GM12878 (cell line): ENCODE data around the gene BMI1. TPM values are rescaled to one million over a fixed set of nuclear protein-coding genes. Genes with fewer than 3 reads are reported as not detected.

ENCODE experiments used
- ASH2L ChIP-seq: fragments of 300-600, 200-600 bp; sonication (generic); IDR thresholded peaks from 2 replicates; pipeline ENCODE4 v1.6.1; 2017; ENCODE audit warnings: low read depth, mild to moderate bottlenecking, borderline replicate concordance
- BMI1 ChIP-seq: fragments of 450-650 bp; IDR thresholded peaks from 2 replicates; pipeline ENCODE4 v1.6.1; 2016; ENCODE audit warnings: mild to moderate bottlenecking, moderate library complexity, borderline replicate concordance
- CHD2 ChIP-seq: IDR thresholded peaks from 2 replicates; pipeline ENCODE4 v1.6.1; 2011; ENCODE audit warnings: low read depth, low read length, improper control_type of control experiment, borderline replicate concordance
- CREB1 ChIP-seq: IDR thresholded peaks from 2 replicates; pipeline ENCODE4 v1.6.1; 2012; ENCODE audit warnings: low read depth, mild to moderate bottlenecking, inconsistent platforms
- E2F8 ChIP-seq: fragments of 450-650 bp; IDR thresholded peaks from 2 replicates; pipeline ENCODE4 v1.6.1; 2018; ENCODE audit warnings: mild to moderate bottlenecking, low read depth, moderate library complexity; ENCODE audit not compliant: partially characterized antibody
- FOS ChIP-seq: IDR thresholded peaks from 3 replicates; pipeline ENCODE4 v1.6.1; 2011; ENCODE audit warnings: borderline replicate concordance; ENCODE audit not compliant: insufficient read length; ENCODE audit errors: extremely low read depth
- GABPA ChIP-seq: IDR thresholded peaks from 2 replicates; pipeline ENCODE4 v1.6.1; 2014; ENCODE audit warnings: antibody characterized with exemption, low read depth, mild to moderate bottlenecking, inconsistent platforms
- GATAD2B ChIP-seq: fragments of 450-650 bp; conservative IDR thresholded peaks from 2 replicates; pipeline ENCODE4 v1.6.1; 2017; ENCODE audit warnings: low read depth, mild to moderate bottlenecking, moderate library complexity
- HSF1 ChIP-seq: fragments of 150-350 bp; IDR thresholded peaks from 2 replicates; pipeline ENCODE4 v1.6.1; 2014; ENCODE audit warnings: mild to moderate bottlenecking, low read depth, low read length
- NFYA ChIP-seq: IDR thresholded peaks from 2 replicates; pipeline ENCODE4 v1.6.1; 2011; ENCODE audit warnings: low read depth, mild to moderate bottlenecking, low read length, improper control_type of control experiment, borderline replicate concordance
- NR2F1 ChIP-seq: fragments of 450-650 bp; conservative IDR thresholded peaks from 2 replicates; pipeline ENCODE4 v1.6.1; 2017; ENCODE audit warnings: mild to moderate bottlenecking
- PAX8 ChIP-seq: fragments of 450-650 bp; IDR thresholded peaks from 2 replicates; pipeline ENCODE4 v1.6.1; 2017; ENCODE audit warnings: mild to moderate bottlenecking, moderate library complexity
- POLR2AphosphoS5 ChIP-seq: IDR thresholded peaks from 2 replicates; pipeline ENCODE4 v1.6.1; 2011; ENCODE audit warnings: mild to moderate bottlenecking, low read length, inconsistent platforms
- SIX5 ChIP-seq: IDR thresholded peaks from 2 replicates; pipeline ENCODE4 v1.6.1; 2011; ENCODE audit warnings: mild to moderate bottlenecking, low read depth, low read length, moderate library complexity; ENCODE audit not compliant: severe bottlenecking
- SMARCA5 ChIP-seq: fragments of 450-650 bp; IDR thresholded peaks from 2 replicates; pipeline ENCODE4 v1.6.1; 2017; ENCODE audit warnings: mild to moderate bottlenecking
- SMC3 ChIP-seq: IDR thresholded peaks from 2 replicates; pipeline ENCODE4 v1.6.1; 2011; ENCODE audit warnings: low read length, improper control_type of control experiment, borderline replicate concordance
- TCF12 ChIP-seq: IDR thresholded peaks from 2 replicates; pipeline ENCODE4 v1.6.1; 2011; ENCODE audit warnings: low read depth, mild to moderate bottlenecking, low read length
- ZNF207 ChIP-seq: fragments of 450-650 bp; IDR thresholded peaks from 2 replicates; pipeline ENCODE4 v1.6.1; 2014; ENCODE audit warnings: antibody characterized with exemption, mild to moderate bottlenecking, borderline replicate concordance
- ZNF217 ChIP-seq: fragments of 450-650 bp; IDR thresholded peaks from 2 replicates; pipeline ENCODE4 v1.6.1; 2017; ENCODE audit warnings: antibody characterized with exemption, mild to moderate bottlenecking
- polyA plus RNA-seq, 11 experiments: library from polyadenylated mRNA; depleted of rRNA in 4 of 11; unstranded in 6 of 11; stranded (reverse) in 5 of 11; fragments of >200 nt; fragmentation: Nextera tagmentation in 4 of 11; fragmentation: Illumina TruSeq in 1 of 11; extraction: Ambion mirVana in 4 of 11; extraction: Trizol in 1 of 11; gene quantifications; 1 replicate in 1 of 11; 2 replicates in 10 of 11; pipeline versions ENCODE4 v1.2.1 to v1.2.3, GENCODE V29; 2011 to 2016; ENCODE audit warnings: inconsistent platforms in 2 of 11, missing spikeins in 2 of 11, low read depth in 1 of 11
- total RNA-seq, 4 experiments: library from RNA; depleted of rRNA in 3 of 4; stranded (reverse); fragments of >200 nt in 3 of 4; fragmentation: Illumina TruSeq in 1 of 4; extraction: Trizol in 1 of 4; gene quantifications; 2 replicates each; pipeline versions ENCODE4 v1.2.1 to v1.2.3, GENCODE V29; 2013 to 2021
- TF ChIP-seq, protein P1 (sequence below): fragments of 450-650 bp; formaldehyde crosslinking; IDR thresholded peaks from 2 replicates; pipeline ENCODE4 v1.4.0; 2020; ENCODE audit warnings: mild to moderate bottlenecking, moderate library complexity
- TF ChIP-seq, protein P2 (sequence below): fragments of 450-650 bp; IDR thresholded peaks from 2 replicates; pipeline ENCODE4 v1.6.1; 2016; ENCODE audit warnings: mild to moderate bottlenecking

BMI1 gene
- total and polyA plus RNA-seq, 10 of the 15 experiments (the other 5 are each of a cell fraction or from before 2014, with no cell fraction given), result 8.0 to 49.7 (median 25.8) TPM

DNA sequence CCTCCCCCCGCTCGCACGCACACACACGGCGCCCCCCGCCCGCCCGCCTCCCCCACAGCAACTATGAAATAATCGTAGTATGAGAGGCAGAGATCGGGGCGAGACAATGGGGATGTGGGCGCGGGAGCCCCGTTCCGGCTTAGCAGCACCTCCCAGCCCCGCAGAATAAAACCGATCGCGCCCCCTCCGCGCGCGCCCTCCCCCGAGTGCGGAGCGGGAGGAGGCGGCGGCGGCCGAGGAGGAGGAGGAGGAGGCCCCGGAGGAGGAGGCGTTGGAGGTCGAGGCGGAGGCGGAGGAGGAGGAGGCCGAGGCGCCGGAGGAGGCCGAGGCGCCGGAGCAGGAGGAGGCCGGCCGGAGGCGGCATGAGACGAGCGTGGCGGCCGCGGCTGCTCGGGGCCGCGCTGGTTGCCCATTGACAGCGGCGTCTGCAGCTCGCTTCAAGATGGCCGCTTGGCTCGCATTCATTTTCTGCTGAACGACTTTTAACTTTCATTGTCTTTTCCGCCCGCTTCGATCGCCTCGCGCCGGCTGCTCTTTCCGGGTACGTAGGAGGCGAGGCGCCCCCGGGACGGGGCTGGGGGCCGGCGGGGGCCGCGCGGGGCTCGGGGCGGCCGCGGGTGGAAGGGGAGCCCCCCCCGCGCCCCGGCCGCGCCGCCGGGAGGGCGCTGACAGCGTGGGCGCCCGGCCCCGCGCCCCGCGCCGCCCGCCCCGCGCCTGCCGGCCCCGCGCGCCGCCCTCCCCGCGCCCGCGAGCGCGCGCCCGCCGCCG is 441 bp downstream of the BMI1 start (continued):
- TF ChIP-seq, protein P1, sequence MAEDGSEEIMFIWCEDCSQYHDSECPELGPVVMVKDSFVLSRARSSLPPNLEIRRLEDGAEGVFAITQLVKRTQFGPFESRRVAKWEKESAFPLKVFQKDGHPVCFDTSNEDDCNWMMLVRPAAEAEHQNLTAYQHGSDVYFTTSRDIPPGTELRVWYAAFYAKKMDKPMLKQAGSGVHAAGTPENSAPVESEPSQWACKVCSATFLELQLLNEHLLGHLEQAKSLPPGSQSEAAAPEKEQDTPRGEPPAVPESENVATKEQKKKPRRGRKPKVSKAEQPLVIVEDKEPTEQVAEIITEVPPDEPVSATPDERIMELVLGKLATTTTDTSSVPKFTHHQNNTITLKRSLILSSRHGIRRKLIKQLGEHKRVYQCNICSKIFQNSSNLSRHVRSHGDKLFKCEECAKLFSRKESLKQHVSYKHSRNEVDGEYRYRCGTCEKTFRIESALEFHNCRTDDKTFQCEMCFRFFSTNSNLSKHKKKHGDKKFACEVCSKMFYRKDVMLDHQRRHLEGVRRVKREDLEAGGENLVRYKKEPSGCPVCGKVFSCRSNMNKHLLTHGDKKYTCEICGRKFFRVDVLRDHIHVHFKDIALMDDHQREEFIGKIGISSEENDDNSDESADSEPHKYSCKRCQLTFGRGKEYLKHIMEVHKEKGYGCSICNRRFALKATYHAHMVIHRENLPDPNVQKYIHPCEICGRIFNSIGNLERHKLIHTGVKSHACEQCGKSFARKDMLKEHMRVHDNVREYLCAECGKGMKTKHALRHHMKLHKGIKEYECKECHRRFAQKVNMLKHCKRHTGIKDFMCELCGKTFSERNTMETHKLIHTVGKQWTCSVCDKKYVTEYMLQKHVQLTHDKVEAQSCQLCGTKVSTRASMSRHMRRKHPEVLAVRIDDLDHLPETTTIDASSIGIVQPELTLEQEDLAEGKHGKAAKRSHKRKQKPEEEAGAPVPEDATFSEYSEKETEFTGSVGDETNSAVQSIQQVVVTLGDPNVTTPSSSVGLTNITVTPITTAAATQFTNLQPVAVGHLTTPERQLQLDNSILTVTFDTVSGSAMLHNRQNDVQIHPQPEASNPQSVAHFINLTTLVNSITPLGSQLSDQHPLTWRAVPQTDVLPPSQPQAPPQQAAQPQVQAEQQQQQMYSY (CRISPR knock-in tag), result no peak
- TF ChIP-seq, protein P2, sequence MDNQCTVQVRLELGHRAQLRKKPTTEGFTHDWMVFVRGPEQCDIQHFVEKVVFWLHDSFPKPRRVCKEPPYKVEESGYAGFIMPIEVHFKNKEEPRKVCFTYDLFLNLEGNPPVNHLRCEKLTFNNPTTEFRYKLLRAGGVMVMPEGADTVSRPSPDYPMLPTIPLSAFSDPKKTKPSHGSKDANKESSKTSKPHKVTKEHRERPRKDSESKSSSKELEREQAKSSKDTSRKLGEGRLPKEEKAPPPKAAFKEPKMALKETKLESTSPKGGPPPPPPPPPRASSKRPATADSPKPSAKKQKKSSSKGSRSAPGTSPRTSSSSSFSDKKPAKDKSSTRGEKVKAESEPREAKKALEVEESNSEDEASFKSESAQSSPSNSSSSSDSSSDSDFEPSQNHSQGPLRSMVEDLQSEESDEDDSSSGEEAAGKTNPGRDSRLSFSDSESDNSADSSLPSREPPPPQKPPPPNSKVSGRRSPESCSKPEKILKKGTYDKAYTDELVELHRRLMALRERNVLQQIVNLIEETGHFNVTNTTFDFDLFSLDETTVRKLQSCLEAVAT, result no peak
- TF ChIP-seq FOS (no peak), NR2F1 (peak; percentile 44; the same call in 1 of the 2 replicates), TCF12 (no peak), CREB1 (0 out of 2 replicates have a peak, but pooled peaks have one; percentile 4), GABPA (no peak), SIX5 (no peak), NFYA (no peak), PAX8 (no peak), ASH2L (peak; percentile 64; the same call in 1 of the 2 replicates), GATAD2B (peak; percentile 90), ZNF207 (peak; percentile 81; the same call in 1 of the 2 replicates), ZNF217 (0 out of 2 replicates have a peak, but pooled peaks have one; percentile 25), CHD2 (0 out of 2 replicates have a peak, but pooled peaks have one; percentile 31), HSF1 (no peak), E2F8 (no peak), SMC3 (no peak), POLR2AphosphoS5 (peak; percentile 53; the same call in 1 of the 2 replicates), SMARCA5 (peak; percentile 89; the same call in 1 of the 2 replicates), BMI1 (peak; percentile 31; the same call in 1 of the 2 replicates)
